NB4 (cell line): ENCODE results near the gene PRDX5.

Experiments used
- CTCF ChIP-seq: IDR thresholded peaks from one replicate; pipeline ENCODE4 v1.5.1; 2012; ENCODE audit warnings: low read depth, low read length
- MAX ChIP-seq: IDR thresholded peaks from 2 replicates; pipeline ENCODE4 v1.6.1; 2011; ENCODE audit warnings: low read depth, low read length
- MYC ChIP-seq: IDR thresholded peaks from 2 replicates; pipeline ENCODE4 v1.6.1; 2011; ENCODE audit warnings: low read depth, low read length
- POLR2A ChIP-seq: IDR thresholded peaks from 2 replicates; pipeline ENCODE4 v1.6.1; 2011; ENCODE audit warnings: mild to moderate bottlenecking; ENCODE audit not compliant: insufficient read length; ENCODE audit errors: extremely low read depth

DNA sequence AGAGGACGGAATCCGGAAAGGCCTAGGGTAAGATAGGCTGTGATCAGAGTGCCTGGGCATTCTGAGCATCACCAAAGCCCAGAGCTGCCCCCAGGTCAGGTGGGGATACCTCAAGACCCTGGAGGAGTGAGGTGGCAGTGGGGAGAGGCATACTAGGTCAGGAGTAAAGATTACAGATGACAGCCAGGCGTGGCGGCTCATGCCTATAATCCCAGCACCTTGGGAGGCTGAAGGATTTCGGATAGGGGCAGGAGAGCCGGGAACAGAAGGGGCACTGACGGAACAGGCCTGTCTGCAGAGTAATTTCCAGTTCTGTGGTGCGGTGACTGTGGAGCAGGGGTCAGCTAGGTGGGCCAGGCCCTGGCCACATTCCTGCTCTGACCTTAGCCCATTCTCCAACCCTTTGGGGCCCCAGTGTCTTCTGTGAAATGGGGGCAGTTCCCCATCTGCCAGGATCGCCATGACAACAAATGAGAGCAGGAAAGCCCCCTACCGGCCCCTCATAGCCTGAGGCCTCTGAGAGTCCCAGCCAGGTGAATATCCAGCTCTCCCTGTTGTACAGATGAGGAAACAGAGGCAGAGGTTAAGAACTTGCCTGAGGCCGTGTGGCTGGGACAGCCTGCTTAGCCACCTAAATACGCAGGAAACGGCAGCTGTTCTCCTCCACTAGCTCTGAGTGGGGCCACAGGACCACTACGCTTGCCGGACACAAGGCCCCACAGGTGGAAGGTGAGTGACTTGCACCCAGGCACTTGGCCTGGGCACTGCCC lies 42.7 kb upstream of the PRDX5 start:
- no peak for TF ChIP-seq POLR2A
- no peak for TF ChIP-seq CTCF
- TF ChIP-seq MAX, result no peak
- TF ChIP-seq MYC, result no peak
